Activated CD8-positive, alpha-beta memory T cell treated with anti-CD3 and anti-CD28 coated beads, Interleukin-2, amount 50 U/mL, for 4 hours (primary cell): ENCODE measurements around the gene AGBL1.

Experiments used
- DNase-seq: peaks from one replicate; pipeline ENCODE4 v3.0.0-alpha.2; 2020

Gene AGBL1

DNA sequence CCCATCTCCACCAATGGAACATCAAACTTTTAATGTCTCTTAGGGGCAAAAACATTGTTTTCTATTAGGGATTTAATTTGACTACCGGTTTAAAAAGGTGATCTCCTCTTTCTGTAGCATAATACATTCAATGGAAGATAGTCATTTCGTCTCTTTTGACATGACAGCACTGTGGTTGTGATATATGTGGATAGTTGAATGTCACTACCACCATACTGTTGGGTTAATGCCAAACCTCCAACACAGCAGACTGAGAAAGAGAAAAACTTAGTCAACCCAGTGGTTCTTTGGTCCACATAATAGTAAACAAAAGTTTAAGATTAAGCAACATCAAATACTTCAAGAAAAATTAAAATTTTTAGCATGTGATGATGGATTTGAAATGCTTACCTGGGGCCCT lies 530.4 kb downstream of the AGBL1 start:
- DNase-seq = no peak

DNA sequence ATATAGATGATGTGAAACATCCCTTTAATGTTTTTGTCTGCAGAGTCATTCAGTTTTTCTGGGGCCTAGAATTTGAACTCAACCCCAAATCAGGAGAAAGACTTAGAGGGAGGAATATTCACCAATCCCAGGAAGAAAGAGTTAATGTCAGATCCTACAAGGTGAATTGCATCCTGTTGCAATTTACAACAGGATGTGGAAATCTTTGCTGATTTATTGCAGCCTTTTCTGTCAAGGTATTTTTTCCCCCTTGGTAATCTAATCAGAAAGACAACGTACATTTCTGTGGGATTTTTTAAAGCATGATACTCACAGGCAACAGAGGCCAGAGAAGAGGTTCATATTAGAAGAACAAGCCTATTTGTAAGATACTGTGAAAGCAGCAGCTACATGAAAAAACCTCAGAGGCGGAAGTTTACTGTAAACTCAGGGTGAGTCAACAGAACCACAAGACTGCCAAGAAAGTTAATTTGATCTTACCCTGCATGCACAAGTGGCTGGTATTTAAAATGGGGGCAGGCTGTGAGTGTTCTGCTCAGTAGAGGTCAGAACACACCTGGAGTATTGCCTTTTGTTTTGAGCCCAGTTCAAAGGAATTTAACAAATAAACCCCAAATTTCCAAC lies 531.9 kb downstream of the AGBL1 start:
- no peak for DNase-seq

DNA sequence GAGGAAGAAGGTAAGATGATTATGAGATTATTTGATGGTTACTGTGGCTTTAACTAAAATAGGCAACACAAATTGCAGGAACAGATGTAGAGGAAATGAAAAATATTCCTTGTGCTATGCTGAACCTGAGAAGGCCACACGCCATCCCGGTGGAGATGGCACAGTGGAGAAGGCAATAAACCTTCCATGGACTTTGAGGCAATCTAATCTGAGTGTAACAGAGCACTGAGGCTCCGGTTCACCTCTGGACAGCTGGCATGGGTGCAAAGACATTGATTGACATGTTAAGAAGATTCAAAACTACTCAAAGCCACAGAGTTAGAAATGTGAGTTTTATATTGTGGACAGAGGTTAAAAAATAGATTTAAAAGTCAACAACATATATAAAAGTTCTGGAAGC lies 535.7 kb downstream of the AGBL1 start:
- no peak for DNase-seq

DNA sequence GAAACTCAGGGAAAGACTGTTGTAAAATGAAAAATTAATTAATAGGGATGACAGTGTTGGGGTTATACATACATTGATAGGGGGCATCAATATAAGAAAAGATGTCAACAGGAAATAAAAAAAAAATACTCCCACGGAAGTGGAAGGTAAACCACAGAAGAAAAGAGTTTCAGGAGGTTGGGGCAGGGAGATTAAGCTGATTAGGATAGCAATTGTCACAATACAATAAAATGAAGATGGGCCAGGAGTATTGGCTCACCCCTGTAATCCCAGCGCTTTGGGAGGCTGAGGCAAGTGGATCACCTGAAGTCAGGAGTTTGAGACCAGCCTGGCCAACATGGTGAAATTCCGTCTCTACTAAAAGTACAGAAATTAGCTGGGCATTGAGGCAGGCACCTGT lies 536.1 kb downstream of the AGBL1 start:
- DNase-seq = no peak

DNA sequence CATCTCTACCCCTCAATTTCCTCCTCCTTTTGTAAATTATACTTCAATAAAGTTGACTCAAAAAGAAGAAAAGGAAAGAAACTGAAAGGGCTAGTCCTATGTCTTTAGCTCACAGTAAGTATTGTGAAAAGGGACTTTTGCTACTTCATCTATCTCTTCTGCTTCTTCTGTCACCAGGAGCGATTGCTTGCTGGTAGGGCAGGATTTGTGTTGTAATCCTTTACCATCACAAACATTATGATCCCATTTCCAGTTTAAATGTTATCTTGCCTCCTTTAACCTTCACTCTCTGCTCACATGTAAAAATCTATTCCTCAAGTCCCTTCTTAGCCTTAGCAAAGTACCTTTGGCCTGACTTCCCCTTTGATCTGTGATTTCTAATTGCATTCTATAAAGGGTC lies 537.1 kb downstream of the AGBL1 start:
- DNase-seq = no peak

DNA sequence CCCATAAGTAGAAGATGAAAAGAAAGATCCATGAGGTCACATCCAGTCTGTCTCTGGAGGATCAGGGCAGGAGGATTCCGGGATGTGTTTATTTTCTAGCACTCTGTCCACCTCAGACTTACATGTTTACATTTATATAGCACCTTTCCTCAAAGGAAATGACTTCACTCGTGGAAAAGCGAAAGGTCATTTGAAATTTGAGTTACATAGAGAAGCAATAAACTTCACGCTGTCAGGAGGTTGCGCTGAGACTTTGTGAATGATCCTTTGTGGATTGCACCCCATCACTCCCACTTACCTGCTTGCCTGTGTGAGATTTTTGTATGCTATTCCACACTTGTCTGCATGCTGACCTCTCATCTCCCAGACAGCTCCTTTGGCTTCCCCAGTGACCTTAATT lies 540.5 kb downstream of the AGBL1 start:
- DNase-seq = no peak

DNA sequence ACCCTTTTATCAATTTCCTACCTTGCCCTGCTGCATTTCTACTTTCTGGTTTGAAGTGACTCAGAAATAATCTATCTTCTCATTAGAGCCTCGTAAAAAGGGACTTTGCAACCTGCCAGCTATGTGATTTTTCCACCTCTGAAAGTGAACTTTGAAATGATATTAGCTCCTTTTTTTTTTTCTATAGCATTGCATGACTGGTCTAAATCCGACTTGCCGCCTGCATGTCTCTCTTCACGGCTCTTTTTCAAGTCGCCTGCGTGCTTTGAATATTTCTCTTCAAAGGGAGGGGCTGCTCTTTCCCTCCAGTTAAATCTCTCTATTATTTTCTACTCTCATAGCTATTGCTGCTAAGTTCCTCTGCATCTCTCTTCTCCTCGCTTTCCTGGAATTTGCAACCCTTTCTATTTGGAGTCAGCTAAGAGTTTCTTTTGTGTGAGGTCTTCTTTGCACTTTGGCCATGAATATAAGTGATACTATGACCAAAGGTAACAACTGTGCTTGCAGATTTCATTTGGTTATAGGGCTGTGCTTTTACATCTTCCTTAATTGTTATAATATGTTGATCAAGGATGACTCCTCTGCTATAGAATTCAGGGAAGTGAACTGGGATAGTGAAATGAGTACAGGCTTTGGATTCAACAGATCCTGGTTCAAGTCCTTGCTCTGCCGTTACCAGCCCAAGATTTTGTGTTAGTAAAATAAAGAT lies 541.1 kb downstream of the AGBL1 start:
- DNase-seq = no peak

DNA sequence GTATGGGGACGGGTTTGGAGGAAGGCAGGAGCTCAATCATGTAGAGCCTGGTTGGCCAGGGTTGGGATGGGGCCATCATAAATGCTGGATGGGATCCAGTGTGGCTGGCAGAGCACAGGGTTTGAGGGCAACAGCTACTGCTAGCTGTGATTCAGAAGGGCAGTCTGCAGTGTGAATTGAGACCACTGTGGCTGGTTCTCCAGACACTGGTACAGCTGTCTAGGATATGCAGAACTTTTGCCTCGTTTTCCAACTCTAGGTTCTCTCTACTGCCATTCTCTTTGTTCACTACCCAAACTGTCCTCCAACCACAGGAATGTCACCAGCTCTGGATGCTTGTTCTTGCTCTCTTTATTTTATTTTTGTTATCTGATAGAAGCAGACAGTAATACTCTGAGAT lies 543.6 kb downstream of the AGBL1 start:
- no peak for DNase-seq

DNA sequence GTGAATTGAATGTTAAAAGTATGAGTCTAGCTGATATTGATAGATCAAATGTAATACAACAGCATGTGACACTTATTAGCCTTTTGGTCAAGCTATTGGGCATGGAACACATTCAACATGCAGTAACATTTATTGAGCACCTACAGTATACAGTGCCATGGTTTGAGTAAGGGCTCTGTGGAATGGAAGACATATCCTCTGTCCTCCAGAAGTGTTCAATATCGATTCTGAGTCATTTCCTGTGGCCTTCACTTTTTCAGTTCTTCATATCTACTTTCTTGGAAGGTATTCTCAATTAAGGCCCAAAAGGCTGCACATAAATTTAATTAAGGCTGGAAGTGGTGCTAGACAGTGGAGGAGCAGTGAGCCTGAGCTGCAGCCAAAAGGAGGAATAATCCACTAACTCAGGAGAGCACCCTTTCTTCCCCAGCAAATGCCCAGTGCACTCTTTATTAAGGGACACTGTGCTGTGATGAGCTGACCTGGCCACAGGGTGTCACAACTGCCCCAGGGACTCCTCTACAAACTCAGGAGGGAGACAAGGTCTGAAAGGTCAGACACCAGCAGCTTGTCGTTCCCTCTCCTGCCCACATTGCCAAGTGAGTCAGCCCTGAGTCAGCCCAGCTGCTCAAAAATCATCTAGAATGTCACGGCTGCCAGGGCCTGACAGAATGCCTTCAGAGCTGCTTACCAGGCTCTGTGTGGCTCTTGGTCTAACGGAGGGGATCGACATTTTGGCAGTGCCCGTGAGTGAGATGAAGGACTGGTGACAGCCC lies 544.8 kb downstream of the AGBL1 start:
- peak; percentile 69 for DNase-seq

DNA sequence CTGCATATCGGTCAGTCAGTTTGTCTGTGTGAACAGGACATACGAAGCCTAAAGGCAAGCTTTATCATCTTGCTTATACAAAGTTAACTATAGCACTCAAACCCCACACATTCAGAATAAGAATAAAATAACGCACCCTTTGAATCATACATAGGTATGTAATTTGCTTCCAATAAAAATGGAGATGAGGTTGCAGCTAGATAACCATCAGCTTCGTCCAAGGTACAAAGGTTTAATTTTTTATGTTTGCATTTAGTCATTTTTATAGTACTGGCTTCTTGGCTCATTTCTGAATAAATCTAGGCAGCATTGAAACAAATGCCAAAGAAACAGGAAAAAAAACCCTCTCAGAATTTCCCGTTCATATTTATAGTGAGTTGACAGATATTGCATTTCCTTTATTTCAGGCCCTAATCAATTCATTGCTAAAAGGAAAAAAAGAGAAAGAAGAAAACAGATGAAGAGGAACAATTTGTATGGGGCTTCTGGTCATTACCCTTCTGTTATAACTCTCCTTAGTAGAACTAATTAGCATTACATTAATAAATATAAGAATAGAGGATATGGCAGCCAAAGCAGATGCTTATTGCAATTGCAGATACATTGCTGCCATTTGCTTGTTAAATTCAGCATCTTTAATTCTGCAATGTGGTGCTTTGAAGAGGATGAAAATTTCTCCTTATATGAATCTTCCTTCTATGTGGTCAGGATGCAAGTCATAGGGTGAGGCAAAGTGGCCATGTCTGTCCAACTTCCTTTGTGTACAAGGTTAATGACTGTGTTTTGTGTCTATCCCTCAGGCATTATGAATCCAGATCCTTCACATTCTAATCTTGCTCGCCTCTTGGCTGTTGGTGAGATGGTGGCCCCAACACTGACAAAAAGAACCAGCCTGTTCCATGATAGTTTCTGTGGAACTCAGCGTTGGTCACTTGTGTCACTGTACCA lies 550.0 kb downstream of the AGBL1 start:
- DNase-seq = no peak

DNA sequence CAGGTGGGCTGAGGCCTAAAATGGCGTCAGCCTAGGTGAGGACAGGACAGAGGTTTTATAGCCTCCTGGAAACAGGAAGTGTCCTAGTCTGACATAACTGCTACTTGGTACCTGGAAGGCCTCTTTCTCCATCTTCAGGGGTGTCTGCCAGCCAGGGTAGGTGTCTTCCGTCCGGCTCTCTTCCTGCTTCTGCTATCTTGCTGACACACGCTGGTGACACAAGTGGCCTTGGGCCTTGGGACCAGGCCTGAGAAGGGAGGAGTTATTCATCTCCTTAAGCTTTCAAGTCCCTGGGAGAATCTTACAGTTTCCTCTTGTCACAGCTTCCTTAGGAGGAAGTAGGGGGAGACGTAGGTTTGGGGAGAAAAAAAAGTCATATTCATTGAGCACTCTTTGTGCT lies 551.3 kb downstream of the AGBL1 start:
- DNase-seq = no peak

DNA sequence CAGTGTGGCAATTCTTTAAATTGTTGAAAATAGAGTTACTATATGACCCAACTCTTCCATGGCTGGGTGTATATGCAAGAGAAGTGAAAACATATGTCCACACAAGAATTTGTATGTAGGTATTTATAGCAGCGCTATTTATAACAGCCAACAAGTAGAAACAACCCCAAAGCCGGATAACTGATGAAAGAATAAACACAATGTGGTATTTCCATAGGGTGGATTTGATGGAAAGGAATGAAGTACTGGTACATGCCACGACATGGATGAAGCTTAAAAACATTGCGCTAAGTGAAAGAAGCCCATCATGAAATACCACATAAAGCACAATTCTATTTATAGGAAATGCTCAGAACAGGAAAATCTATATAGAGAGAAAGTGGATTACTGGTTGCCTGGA lies 554.5 kb downstream of the AGBL1 start:
- DNase-seq = no peak

DNA sequence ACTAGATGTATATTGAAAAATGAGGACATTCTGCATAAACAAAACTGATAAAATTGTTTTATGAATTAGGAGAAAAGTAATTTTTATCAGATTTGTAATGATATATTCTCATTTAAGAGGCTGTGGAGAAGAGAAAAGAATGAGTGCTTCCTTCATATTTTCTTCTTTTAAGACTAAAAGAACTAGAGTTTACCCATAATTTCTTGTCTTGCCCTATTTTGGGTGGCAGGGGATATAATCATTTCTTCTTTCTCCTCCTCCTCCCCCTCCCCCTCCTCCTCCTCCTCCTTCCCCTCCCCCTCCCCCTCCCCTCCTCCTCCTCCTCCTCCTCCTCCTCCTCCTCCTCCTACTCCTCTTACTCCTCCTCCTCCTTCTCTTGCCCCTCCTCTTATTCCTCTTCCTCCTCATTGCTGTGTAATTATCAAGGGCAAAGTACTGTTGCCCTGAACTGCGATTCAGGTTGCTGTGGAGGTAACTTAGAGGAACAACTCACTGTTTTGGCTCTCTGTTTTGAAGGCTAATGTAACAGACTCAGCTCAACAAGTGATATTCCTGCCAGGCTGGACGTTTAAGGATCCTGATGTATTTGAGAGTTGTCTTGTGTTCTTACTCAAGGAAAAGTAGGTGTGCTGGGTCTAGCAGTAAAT lies 555.4 kb downstream of the AGBL1 start:
- no peak for DNase-seq

DNA sequence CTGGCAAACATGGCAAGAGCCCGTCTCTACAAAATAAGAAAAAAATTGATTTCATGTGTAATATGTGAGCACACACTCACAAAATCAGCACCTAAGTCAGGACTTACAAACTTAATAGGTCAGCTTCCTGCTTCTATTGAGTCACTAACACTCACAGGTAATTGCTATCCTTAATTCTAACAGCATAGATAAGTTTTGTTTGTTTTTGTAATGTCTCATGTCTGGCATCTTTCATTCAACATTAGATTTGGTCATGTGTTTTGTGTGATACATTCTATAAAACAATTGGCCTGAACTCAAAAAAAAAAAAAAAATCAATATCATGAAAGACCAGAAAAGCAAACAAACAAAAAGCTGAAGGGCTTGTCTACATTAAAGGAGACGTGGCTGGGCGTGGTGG lies 564.7 kb downstream of the AGBL1 start:
- no peak for DNase-seq

DNA sequence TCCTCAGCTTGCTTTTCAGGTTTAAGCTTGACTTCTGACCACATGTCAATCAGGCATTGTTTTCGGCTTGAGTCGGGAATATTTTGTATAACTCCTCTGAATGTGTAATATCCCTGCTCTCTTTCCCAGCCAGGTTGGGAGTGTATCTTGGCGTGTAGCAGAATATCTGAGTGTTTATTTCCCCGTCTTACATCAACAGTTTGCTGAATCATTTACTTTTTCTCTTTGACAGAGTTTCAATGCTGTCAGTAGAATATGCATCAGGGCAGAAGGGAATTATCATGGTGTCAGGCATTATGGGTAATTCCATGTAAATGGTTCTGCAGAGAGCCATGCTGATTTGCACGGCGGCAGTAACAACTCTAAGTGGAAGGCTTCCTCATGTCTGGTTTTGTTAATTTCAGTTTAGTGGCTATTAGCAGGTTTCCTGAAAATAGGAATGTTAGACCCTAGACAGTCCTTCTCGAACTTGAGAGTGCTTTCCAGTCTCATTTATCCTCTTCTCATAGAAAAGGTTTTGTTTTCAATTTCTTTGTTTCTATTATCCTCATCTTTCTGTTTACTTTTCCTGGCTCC lies 566.3 kb downstream of the AGBL1 start:
- no peak for DNase-seq

DNA sequence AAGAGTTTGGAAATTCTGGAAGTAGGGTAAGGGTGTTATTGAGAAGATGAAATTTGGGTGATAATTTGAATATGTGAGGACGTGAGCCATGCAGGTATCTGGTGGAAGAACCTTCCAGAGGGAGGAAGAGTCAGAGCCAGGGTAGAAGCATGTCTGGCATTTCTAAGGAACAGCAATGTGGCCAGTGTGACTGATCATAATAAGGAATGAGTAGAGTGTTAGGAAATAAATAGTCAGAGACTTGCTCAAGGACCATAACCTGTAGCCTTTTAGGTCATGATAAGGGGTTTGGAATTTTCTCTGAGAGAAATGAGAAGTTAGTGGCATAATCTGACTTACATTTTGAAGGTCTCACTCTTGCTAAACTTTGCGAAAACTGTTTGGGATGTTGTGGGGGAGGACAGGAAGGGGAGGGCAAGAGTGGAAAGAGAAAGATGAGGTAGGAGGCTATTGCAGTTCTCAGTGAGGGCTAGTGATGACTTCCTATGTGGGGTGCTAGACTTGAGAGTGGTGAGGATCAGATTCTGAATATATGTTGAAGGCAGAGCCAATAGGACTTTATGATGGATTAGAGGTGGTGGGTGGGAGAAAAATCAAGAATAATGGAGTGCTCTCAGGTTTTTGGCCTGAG lies 568.3 kb downstream of the AGBL1 start:
- no peak for DNase-seq

DNA sequence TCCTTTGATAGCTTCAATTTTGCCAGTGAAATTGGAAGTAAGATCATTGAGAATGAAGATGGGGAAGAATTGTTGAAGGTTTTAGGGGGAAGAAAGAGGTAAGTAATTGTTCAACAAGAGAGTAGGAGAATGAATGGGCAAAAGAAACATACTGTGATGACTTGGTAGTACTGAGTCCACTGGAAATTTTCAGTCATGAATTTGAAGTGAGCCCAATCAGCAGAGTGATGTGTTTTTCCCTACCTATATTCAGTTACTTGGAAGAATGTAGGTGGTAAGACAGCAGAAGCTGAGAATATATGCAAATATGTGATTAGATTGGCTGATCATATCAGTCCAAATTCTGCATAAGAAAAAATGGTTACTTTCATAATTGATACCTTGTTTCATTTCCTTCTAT lies 569.6 kb downstream of the AGBL1 start:
- no peak for DNase-seq

DNA sequence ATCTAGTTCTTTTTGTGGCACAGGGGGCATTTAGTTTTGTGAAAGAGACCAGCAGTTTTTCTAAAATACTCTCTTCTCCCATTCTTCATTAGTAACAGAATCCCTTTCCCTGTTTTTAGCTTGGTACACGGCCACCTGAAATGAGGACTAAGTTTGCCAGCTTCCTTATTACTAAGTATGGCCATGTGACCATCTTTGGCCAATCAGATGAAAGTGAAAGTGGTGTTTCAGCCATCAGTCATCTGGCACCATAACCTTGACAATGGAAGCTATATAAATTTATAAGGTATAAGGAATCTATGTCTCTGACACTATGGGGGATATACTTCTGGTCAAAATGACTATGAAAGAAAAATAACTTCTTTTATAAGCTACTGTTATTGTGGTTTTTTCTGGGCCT lies 570.4 kb downstream of the AGBL1 start:
- DNase-seq = no peak

DNA sequence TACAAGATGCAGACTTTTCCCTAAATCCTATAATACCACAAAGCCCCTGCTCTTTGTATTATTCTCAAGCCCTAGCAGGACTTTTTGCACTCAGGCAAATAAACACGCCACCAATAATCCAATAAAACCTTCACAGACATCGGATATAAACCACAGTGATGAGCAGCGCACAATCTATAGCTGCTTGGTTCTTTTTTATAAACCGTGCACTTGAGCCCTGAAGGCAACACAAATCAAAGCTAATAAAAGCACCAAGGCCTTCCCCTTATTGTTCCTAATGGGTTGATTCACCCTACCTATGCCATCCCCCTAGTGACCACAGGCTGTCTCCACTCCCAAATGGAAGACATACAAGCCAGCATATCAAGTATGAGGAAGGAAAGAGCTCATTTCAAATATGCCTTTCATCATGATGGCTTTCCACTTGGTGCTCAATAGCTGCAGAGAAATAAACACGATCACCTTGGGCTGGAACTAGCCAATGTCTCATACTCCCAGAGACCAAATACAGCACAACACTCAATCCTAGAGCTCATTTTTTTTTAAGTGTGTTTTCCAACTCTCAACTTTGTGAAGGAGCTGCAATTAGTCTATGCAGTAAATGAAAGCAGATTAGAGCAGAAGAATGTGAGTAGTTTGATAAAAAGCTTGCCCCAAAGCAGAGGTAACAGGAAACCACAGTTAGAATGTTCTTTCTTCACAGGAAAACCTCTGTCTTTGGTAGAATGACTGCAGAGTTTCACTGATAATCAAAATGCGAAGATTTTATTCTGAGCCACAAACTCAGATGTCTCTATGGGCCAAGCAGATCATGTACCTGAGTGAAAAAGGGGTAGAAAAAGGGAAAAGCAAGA lies 573.9 kb downstream of the AGBL1 start:
- no peak for DNase-seq

DNA sequence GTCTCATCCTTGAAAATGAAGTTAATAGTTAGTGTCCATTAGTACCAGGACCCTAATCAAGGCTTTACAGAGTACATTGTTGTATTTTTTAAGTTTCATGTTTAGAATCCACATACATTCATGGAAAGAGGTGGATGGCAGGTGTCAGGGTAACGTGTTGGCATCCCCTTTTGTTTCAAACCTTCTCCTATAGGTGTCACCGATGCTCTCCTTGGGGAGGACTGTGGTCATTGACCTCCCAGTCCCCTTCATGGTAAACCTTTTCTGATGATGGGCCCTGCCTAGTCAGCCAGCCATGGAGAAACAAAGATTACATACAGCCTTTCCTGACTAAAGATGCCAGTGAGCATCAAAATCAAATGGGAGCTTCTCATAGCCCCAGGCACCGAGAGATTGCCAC lies 574.8 kb downstream of the AGBL1 start:
- no peak for DNase-seq

DNA sequence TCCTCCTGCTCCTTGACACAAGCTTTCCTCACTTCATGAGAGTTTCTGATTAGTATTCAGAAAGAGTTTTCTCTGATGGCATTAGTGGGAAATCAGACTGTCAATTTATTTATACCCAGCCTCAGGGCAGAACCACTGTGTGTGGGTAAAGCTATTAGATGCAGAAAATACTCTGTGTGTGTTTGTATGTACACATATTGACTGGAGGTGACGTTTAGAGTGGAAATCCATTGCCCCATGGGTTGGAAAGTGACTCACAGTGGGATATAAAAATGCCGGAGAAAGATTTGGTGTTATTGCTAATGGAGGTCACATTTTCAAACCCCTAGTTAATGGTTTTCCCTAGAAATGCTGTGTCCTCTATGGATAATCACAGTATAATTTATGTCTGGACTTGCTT lies 577.6 kb downstream of the AGBL1 start:
- DNase-seq = no peak
